Stimulated activated CD8-positive, alpha-beta memory T cell treated with anti-CD3 and anti-CD28 coated beads, Interleukin-15, amount 100 ng/mL, for 24 hours (primary cell): ENCODE measurements around the gene RASGRP3.
A peak's percentile ranks its signal among the peaks of the same experiment; 100 is the strongest.

Experiments used
- DNase-seq: peaks from one replicate; pipeline ENCODE4 v3.0.0-alpha.2; 2020; ENCODE audit warnings: low read depth

RASGRP3 gene

DNA sequence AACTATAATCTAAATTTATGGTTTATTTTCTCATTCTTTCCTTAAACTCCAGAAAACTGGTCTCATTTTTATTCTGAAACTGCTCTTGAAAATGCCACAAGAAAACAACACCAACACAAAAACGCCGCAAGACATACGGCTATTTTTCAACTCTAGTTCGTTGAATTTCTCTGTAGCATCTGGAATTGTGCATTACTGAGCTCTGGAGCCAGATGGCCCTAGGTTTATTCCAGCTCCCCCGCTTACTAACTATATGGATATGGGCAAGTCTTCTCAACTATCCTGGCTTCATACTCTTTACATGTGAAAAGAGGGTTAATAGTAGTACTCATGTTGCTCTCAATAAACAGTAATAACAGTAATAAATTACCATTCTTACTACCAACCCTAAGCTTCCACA lies 102.8 kb downstream of the RASGRP3 start:
- no peak for DNase-seq

DNA sequence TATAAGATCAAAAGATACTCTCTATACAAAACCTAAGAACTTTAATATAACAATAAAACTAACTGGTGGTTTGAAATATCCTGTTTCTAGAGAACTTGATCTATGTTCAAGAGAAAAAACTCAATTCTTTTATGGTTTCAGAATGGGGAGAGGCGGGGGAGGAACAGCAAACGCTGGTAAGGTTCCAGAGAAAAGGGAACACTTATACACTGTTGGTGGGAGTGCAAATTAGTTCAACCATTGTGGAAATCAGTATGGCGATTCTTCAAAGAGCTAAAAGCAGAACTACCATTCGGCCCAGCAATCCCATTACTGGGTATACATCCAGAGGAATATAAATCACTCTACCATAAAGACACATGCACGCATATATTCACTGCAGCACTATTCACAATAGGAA lies 105.4 kb downstream of the RASGRP3 start:
- DNase-seq, result no peak

DNA sequence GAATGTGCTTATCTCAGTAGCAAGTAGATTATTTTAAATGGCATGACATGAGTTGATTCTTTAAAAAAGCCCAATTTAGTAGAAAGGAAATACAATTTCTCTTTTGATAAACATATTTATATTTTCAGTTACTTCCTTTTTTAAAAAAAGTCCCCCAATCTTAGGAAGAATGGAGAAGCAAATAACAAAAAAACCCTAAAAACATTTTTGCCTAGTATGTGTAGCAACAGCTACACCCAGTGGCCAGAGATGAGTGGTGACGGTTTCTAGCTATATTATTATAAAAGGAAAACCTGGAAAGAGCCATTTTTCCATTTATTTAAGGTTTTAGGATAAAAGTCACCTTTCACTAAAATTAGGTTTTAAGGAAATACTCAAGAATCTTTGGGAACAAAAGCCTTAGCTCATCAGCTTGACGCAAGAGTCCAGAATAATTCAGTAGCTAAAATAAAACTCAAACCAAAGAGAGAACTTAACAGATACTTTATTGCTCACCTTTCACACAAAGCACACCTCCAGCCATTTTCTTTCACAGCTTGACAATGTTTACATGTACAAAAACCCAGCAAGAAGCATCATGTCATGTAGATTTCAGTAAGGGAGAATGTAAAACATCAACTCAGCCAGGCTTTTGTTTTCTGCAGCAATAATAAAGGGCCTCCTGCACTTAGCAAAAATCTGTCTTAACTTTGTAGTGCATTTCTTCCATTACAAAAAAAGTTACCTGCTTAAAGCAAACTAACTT lies 106.9 kb downstream of the RASGRP3 start:
- no peak for DNase-seq

DNA sequence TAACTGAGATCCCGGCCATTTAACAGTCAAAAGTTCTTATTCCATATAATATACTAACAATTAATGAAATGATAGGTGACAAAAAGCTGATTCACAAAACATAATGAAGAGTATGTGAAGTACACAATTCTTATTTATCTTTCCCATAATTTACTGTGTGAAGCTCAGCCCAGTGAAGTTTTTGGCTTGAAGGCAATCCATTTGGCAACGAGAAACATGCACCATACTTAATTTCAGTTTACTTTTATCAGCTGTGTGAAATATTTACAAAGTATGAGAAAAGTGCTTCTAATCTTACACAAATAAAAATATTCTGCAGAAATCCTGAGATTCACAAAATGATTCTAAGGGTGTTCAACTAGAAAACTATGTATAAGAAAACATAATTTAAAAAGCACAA lies 110.3 kb downstream of the RASGRP3 start:
- no peak for DNase-seq

DNA sequence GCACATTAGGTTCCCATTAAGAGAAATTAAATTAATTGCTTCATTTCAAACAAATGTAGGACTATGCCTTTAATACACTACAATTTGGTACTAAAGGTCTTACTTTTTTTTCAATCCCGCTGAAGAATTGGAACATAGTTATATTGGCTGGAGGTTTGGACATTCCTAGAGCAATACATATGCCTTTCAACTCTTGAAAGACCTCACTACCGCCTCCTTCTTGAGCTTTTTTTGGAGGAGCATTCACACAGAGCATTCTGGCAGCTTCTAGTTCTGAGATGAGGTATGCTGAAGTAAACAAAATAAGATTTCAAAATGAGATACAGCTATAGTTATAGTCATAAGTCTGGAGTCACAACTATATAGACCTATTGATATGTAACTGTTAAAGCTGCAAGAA lies 111.8 kb downstream of the RASGRP3 start:
- DNase-seq, result no peak

DNA sequence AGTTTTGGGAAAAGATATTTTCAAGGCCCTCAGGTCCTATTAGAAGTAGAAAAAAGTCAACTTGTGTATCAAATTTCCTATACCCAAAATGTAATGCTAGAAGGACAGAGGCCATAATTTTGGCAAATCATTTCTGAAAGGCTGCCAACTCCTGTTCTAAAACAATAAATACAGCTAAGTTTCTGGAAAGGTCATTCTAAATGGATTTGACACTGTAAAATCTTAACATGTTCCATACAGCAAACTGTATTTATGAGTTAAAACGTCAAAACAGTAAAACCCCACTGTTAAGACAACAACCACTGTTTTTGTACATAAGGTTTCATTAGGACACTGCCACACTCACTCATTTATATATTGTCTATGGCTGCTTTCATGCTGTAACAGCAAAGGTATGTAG lies 113.0 kb downstream of the RASGRP3 start:
- DNase-seq, result no peak

DNA sequence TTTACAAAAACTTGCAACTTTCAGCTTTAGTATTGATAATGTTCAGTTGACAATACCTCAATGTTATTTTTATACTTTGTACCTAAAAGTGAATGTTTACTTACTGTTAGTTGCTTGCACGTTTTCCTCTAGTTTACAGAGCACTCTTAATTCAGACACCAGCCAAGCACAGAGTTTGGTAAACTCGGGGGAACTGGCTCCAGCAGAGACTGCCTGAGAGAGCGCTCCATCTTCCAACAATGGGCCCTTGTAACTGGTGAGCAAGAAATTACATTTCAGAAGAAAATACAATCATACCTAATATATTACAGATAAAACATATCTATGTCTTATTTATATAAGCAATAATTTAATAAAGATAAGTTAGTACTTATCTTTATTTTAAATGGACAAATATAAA lies 118.9 kb downstream of the RASGRP3 start:
- no peak for DNase-seq

DNA sequence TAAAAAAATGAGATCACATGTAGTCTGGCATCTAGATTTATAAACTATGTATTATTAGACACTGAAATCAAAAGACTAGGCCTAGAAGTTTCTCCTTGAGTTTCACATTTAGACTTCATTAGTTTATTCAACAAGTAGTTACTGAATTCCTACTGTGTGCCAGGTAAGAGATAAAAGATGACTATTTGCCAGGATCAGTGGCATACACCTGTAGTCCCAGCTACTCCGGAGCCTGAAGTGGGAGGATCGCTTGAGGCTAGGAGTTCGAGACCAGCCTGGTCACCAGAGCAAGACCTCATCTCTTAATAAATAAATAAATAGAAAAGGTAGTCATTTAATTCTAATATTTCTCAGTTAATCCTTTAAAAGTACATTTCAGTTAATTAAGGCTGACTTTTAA lies 120.6 kb downstream of the RASGRP3 start:
- no peak for DNase-seq

DNA sequence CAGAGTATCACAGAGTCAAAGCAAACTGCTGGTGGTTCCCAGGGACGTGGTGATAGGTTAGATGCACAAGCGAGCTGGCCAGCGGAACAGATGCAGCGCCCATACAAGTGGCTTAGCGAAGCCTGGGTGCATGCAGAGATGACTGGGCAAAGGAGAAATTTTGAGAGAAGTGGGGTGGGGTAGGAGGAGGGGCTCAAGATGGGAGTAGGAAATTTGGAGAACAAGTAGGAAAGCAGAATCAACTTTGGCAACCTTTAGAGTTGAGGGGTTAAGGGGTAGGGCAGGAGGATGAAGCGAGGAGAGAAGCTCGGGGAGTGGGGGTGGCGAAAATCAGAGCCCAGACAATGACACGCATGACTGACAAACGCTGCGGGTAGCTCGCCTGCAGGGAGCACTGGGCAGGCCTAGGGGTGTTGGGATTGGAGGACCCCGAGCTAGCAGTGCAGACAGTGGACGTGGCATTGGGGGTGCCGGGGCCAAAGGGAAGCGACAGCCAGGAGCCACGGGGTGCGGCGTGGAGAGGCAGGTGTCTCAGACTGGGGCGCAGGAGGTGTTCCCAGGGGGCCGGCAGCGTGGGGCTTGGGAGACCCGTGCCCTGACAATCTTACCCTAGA lies 122.2 kb downstream of the RASGRP3 start:
- peak; percentile 3 for DNase-seq

DNA sequence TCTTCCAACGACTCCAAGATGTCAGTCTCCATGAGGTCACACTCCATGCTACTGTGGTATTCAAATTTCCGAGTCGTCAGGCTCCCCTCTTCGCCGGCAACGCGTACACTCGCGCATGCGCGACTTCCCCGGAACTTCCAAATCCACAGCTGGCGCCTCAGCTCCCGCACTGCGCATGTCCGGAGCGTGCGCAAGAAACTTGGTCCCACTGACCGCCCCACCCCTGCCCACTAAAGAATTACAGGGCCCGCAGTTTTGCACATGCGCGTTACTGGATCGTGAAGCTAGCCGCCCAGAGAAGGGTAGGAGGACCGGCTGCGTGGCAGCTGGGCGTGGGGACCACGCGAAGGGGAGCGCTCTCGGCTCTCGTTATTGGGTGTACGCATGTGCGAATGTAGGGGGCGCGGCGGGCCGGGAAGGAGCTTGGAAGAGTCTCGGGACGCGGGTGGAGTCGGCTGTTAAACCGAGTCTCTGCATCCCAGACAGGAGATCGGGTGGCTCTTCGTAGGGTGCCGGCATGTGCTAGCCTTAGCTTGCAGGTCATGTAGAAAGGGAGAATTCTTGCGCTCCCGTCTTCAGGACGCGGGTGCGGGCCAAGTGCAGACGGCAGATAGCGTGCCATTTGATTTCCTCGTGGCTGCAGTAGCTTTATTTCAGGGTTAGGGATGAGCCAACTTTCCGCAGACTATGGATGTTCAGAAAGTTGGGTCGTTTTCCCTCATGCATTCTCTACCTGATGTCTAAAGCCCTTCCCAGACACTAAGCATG lies 122.9 kb downstream of the RASGRP3 start, which contains the start of gene FAM98A:
Gene FAM98A (minus strand): TSS at position 125 of the 768 bp plus-strand sequence. CDS start 78 bp downstream, at position 47.
- DNase-seq, result peak; percentile 98

DNA sequence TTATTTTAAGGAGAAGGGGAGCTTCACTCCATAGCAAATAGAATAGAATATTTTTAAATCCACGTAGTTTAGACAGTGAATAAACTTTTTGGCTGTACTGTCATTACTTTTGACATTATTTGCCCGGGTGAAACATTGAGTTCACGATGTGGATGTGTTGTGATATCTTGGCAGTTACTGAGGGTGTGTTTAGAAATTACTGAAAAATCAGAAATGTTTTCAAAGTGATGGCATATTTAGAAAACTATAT lies 123.4 kb downstream of the RASGRP3 start:
- DNase-seq, result no peak

DNA sequence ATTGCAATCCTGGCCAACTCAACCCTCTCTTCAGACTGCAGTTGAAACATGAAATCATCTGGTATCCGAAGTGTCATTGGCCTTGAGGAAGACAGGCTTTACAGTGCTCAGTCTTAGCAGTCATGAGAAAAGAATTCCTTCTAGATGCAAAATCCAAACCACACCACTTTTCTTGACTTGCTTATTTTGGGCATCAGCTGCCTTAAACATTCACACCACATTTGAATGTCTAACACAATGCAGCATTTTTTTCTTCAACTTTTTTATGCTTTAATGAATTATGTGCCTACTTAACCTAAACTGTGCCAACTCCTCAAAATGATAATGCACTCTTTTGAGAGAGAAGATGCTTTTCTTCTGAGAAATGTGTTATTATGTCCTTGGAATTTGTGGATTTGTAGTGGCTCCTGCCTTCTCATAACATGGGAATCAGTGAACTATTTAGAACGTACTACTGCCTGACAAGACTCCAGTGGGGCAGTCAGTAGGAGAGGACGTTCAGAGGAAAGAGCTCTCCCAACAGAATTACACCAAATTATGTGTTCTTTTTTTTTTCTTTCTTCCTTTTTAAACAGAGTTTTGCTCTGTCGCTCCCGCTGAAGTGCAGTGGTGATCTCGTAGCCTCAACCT lies 125.9 kb downstream of the RASGRP3 start:
- DNase-seq, result no peak

DNA sequence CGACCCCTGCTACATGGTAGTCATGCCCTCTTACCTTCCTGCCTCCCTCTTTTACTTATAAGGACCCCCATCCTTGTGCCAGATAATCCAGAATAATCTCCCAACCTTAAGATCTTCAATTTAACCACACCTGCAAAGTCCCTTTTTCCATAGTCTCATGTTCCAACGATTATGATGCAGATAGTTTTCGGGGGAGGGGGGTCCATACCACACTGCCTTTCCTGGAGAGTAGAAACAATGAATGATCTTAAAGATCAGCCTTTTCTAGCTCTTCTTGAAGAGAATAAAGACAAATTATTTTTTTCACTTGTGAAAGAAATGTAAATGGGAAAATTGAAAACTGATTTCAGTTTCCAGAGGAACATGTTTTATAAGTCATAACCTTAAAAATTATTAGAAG lies 127.0 kb downstream of the RASGRP3 start:
- DNase-seq, result no peak

DNA sequence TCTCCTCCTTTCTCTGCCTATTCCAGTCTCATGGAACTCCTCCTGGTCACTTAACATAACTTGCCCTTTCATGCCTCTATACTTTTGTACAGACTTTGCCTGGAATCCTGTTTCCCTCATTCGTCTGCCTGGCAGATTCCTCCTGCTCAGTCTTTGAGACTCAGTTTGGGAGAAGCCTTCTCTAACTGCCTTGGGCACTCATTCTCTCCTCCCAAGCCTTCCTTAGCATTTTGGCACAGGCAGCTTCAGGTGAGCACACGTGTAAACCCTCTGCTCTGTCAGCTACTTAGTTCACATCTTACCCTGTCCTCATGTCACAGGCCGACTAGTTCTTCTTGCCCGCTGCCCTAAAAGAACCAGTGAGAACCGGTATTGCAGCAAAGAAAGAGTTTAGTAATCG lies 128.6 kb downstream of the RASGRP3 start:
- no peak for DNase-seq

DNA sequence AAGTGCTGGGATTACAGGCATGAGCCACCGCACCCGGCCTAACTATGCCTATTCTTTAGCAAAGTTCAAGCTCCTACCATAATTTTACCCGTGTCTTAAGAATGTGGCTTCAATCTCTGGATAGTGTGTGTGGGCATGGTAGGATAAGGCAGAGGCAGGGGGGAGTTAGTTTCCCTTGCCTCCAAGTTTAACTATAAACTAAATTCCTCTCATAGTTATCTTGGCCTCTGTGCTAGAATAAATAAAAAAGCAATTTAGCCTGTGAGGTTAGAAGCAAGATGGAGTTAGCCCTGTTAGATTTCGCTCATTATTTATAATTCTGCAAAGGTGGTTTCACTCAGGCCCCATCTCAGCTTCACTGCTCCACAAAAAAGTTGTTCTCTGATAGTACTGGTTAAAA lies 129.7 kb downstream of the RASGRP3 start:
- no peak for DNase-seq

DNA sequence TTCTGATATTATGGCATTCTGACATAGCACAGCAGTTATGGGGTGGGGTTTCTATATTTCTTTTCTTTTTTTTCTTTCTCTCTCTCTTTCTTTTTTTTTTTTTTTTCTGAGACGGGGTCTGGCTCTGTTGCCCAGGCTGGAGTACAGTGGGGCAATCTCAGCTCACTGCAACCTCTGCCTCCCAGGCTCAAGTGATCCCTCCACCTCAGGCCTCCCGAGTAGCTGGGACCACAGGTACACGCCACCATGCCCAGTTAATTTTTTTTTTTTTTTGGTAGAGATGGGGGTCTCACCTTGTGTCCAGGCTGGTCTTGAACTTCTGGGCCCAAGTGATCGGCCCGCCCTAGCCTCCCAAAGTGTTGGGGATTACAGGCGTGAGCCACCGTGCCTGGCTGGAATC lies 130.2 kb downstream of the RASGRP3 start:
- DNase-seq, result no peak

DNA sequence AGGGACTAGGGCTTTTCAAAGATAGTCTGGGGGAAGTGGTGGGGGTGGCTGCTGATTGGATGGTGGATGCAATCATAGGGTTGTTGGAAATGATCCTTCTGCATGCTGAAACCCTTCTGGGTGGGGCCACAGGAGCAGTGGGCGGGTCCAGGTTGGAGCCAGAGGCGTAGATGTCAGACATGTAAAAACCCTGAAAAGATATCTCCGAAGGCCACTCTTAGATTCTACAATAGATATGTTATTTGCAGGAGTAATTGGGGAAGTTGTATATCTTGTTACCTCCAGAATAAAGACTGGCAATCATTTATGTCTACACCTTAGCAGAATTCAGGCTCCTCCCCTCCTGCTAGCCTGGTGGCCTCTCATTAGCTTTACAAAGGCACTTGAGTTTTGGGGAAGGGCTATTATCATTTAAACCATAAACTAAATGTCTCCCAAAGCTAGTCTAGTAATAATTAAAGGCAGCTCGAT lies 130.8 kb downstream of the RASGRP3 start:
- no peak for DNase-seq

DNA sequence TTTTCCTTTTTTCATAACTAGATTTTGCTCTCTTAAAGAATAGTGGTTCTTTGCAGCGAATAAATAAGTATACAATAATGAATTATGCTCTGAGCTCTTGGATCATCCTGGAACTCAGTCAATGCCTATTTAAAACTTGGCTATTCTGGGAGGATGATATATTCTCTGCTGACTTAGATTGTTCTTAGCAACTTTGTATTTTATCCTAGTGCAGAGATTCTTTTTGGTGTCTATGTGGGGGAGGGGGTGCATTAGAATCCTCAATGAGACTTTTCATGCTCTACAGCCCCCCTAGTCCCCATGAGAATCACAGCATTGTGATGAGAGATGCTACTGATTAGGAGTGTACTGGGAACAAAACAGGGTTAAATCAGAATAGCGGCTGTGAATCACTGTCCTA lies 131.5 kb downstream of the RASGRP3 start:
- no peak for DNase-seq

DNA sequence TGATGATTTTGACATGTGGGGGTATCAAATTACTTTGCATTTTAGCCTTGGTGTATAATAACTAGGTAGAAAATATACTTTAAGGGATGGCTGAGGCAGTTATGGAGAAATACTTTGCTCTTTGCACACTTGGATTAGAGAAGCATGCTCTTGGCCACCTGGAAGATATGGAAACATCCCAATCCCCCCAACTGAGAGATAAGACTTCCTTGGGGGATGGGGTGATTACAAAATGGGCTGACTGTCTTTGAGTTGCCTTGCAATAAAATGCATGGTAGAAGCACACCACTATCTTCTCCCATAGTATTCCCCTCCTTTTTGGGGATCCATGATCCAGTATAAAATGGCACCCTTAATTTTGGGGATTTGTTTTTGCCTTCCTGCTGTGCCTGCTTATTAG lies 137.7 kb downstream of the RASGRP3 start:
- no peak for DNase-seq
